Tibial nerve (tissue), 3 donors: ENCODE data around the gene CORO1C.

Experiments
- POLR2A ChIP-seq, 2 donors: fragments of 450-650 bp; IDR thresholded peaks; one replicate each; pipeline ENCODE4 v1.6.1; 2017; ENCODE audit warnings: antibody characterized with exemption in 2 of 2, mild to moderate bottlenecking in 2 of 2, moderate library complexity in 2 of 2
- TF ChIP-seq, protein P1 (sequence below), 5 experiments: fragments of 200-600 bp in 3 of 5; fragments of 450-650 bp in 2 of 5; sonication (generic) in 3 of 5; IDR thresholded peaks; one replicate each; pipeline ENCODE4 v1.5.1; 2016 to 2019; ENCODE audit warnings: antibody characterized with exemption in 5 of 5, mild to moderate bottlenecking in 3 of 5, moderate library complexity in 2 of 5

DNA sequence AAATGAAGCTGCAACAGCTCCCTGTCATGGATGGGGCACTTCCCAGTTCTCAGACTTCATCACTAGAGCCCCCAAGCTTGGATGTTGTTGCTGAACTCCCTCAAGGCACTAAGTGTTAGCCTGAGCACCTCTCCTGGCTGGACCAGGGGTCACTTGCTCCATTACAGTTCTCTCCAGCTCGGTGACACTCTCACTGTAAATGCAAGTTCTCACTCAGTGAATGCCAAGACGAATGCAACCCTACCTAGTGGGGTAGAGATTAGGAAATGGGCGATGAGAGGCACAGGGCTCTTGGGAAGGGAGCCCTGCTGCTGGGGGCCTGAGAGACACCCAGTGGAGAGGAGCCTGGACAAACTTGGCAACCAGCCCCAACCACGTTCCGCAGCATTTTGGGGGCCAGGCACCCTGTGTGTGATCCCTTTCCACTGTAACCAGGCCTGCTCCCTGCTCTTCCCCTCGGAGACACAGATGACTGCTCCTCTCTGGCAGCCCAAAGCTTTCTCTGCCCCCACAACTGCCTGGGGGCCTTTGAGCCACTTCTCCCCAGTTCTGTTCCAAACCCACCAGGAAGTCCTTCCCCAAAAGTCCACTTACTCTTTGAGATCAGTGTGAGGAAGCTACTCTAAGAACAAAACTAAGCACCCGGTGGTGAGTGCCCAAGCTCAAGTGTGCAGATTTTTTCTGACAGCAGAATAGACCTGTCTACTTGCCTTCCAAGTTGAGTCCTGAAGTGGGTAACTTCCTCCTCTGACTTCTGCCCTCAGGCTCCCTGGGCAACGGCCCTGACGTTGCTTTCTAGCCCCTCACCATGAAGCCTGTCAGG, 89.7 kb downstream of the CORO1C start:
- TF ChIP-seq, protein P1, sequence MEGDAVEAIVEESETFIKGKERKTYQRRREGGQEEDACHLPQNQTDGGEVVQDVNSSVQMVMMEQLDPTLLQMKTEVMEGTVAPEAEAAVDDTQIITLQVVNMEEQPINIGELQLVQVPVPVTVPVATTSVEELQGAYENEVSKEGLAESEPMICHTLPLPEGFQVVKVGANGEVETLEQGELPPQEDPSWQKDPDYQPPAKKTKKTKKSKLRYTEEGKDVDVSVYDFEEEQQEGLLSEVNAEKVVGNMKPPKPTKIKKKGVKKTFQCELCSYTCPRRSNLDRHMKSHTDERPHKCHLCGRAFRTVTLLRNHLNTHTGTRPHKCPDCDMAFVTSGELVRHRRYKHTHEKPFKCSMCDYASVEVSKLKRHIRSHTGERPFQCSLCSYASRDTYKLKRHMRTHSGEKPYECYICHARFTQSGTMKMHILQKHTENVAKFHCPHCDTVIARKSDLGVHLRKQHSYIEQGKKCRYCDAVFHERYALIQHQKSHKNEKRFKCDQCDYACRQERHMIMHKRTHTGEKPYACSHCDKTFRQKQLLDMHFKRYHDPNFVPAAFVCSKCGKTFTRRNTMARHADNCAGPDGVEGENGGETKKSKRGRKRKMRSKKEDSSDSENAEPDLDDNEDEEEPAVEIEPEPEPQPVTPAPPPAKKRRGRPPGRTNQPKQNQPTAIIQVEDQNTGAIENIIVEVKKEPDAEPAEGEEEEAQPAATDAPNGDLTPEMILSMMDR (IDR thresholded peaks at IDR 0.05), result no peak
- TF ChIP-seq POLR2A (IDR thresholded peaks at IDR 0.05), result no peak
